Measurements from ENCODE around the gene GPR149.

DNA sequence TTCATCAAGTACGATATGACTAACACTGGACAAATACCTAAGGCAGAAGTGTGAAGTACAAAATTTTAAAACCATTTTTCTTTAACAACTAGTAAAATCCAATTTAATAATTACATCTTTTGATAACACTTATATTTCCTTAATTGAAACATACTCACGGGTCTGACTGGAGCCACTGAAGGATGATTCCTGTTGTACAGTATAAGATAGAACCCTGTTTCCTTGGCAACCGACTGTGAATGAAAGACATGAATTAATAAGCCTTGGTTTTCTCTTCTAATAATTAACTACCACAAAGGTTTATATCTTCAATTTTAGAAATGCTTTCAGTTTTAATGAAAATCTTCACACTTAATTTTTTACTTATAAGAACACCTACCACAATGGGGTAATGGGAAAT lies 125.1 kb downstream of the GPR149 start:
- TF ChIP-seq CTCF (IDR thresholded peaks at IDR 0.05; ENCODE audit: insufficient read depth, low read length, poor library complexity, severe bottlenecking) (no peak), EZH2phosphoT487 (conservative IDR thresholded peaks at IDR 0.05; ENCODE audit: low read length) (no peak)

Data from SU-DHL-6 (cell line).